NCI-H2196 (cell line): ENCODE data around the gene ANKMY1.

Experiments
- DNase-seq: peaks from one replicate; lab custom pipeline; 2025; ENCODE audit not compliant: unreplicated experiment; lab: John Stamatoyannopoulos, UW

Gene ANKMY1

DNA sequence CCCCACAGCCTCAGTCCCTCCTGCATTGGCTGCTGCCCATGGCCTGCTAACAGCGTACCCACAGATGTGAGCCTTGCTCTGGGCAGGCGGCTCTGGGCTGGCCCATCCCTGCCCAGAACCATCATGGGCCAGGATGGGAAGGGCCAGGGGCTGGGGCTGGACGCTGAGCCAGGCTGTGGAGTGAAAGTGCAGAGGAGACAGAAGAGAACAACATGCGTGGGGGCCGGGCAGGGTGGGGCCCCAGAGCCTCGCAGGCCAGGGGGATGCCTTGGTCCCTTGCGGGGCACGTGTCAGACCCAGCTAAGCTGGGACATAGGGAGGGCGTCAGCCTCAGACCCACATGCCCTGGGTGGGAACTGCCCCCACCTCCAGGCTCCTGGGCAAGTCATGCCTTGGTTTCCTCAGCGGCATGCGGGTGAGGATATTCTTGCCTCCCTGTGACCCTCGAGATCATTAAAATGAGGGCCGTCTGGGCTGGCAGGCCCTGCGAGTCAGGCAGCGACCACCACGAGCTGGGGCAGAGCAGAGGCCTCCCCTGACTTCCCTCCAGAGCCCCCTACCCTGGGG is 95.0 kb downstream of the ANKMY1 start:
- no peak for DNase-seq

DNA sequence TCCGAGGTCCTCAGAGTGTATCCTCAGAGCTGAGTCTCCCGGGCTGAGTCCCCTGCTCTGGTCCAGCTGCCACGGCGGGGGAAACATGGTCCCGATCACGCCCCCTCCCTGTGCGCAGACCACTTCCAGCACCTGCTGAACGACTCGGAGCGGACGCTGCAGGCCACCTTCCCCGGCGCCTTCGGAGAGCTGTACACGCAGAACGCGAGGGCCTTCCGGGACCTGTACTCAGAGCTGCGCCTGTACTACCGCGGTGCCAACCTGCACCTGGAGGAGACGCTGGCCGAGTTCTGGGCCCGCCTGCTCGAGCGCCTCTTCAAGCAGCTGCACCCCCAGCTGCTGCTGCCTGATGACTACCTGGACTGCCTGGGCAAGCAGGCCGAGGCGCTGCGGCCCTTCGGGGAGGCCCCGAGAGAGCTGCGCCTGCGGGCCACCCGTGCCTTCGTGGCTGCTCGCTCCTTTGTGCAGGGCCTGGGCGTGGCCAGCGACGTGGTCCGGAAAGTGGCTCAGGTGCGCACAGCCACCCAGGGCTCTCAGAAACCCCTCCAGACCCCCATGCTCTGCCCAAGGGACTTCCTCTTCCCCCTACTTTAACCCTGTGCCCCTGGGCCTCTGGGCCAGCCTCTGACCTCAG is 95.6 kb downstream of the ANKMY1 start:
- no peak for DNase-seq

DNA sequence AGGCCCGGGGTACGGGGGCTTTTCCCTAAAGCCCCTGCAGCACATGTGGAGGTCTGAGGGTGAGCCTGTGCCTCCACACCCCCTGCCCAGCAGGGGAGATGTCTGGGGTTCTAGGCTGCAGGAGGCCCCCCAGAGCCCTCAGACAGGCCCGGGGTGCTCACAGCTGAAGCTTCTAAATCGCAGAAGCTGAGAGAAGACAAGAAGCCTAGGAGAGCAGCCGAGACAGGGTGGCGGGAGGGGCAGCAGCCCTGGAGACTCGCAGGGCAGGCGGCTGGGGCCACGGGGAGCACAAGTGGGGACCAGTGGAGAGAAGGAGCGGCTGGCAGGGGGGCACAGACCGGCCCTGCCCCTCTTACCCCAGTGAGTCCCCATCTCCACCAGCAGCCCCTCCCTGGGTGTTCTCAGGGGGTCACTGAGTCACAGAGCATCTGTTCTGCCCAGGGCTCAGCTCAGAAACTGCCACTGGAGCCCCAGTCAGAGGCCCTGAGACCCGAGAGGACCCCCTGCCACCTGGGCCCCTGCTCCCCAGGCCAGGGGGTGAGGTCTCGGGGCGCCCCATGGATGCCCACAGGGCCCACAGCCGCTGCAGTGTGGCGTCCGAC is 96.2 kb downstream of the ANKMY1 start:
- no peak for DNase-seq

DNA sequence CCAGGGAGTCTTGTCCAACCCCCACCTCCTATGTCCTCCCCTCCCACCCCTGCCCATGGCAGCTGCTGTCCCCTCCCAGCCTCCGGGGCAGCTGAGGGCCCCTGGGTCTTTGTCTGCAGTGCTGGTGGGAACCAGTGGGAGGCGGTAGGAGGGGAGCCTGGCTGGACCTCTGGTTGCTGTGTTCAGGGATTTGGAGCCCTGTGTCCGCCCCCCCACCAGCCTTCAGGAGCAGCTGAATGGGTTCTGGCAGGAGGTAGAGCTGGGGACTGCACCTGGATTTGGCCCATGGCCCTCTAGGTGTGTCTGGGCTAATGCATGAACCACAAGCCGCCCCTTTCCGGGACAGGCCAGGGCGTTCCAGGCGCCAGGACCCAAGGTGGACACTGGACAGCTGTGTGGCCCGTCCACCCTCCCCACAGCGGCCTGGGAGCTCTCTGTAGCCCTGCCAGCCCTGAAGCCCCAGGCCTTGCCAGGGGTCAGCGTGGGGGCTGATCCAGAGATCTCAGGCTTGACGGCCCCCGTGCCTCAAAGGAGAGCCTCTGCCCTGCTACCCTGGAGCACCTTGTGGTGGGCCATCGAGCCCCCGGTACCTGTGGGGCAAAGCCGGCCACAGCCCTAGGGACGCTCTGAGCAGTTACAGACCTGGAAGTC is 96.9 kb downstream of the ANKMY1 start:
- no peak for DNase-seq

DNA sequence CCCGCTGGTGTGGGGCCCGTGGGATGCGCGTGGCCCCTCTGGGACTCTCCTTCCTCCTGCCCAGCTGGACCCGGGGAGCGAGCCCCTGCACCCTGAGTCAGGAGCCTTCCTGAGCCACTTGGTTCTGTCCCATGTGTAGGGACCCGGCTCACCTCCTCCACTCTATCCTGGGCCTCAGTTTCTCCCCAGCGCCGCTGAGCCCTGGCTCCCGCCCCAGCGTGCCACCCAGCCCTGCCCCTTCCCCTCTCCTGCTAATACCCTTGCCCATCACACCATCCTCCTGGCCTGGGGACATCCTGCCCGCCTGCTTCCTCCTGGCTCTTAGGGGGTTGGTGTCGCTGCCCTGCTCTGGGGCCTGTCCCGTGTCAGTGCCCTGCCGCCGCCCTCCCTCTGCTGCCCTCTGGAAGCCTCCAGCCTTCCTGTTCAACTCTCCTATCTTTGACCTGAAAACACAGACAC is 97.5 kb downstream of the ANKMY1 start:
- DNase-seq, result no peak

DNA sequence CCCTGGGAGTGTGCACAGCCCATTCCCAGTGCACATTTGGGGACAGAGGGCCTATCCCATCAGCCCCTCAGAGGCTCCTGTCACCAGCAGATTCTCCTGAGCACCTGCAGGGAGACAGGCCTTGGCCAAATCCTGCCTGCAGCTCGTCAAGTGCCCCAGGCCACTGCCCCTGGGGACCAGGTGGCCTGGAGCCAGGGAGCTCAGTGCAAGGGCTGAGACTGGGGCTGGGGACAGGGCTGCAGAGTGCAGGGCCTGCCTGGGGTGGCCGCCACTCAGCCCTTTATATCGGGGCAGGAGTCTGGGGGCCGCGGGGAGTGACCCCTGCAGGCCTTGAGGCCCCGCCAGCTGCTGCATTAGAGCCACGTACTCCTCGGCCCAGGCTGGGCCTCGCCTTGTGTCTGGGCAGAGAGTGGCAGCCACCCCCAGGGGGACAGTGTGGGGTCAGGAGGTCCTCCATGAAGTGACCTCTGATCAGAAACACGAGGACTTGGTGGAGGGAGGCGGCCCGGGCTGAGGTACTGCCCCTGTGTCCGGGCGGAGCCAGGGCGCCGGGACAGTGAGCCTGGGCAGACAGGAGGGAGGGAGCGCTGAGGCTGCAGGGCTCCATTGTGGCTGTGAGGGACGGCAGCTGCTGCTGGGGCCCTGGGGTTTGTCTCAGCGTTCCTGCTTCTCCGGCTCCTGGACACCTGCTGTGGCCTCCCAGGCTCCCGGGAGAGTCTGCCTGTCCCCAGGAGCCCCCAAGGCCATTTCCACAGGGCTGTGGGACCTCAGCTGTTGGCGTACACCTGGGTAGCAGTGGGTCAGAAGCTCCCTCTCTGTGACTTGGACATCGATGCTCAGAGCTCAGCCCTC is 98.2 kb downstream of the ANKMY1 start:
- no peak for DNase-seq

DNA sequence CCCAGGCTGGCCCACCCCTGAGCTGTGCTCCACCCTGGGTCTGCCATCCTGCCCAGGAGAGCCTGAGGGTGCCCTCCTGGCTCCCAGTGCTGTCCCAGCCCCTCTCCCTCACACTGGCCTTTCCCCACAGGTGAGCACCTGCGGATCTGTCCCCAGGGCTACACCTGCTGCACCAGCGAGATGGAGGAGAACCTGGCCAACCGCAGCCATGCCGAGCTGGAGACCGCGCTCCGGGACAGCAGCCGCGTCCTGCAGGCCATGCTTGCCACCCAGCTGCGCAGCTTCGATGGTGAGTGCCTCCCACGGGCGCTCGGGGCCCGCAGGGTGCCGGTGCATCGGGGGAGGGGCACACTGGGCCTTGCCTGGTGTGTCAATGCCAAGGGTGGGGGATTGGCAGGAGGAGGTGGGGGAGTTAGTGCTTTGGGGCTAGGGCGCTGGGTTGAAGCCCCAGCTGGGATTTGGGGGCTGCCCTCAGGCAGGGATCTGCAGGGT is 98.8 kb downstream of the ANKMY1 start:
- DNase-seq, result no peak

DNA sequence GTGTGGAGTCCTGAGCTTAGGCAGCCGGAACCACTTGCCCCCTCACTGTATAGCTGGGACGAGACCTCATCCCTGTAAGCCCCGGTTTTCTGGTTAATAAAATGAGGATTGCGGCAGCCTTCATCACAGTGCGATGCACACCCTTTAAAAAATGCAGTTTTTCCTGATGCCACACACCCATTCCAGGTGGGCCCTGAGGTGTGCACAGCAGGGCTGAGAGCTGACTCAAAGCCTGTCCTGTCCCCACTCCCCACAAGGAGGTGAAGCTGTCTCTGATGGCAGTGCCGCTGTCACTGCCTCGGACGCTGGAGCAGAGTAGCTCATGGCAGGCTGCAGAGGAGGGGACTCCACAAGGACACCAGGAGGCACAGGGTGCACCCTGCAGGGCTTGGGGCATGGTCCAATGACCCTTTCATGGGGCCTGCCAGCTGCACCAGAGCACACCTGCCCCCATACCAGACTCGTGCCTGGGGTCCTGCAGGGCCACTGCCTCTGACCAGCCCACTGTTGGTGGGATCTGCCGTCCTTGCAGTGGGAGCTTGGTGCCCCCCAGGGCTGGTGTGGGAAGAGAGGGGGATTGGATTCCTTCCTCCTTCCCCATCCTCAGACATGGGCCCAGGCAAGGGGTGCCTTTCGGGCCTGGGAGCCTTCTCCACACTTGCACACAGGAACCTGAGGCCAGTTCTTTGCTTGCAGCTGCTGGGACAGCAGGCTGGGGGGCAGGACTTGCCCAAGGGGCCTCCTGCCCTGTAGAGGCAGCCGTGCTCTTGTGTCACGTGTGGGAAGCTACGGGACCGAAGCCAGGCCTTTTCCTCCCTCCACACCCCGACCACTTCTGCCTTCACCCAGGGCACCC is 99.5 kb downstream of the ANKMY1 start:
- no peak for DNase-seq

DNA sequence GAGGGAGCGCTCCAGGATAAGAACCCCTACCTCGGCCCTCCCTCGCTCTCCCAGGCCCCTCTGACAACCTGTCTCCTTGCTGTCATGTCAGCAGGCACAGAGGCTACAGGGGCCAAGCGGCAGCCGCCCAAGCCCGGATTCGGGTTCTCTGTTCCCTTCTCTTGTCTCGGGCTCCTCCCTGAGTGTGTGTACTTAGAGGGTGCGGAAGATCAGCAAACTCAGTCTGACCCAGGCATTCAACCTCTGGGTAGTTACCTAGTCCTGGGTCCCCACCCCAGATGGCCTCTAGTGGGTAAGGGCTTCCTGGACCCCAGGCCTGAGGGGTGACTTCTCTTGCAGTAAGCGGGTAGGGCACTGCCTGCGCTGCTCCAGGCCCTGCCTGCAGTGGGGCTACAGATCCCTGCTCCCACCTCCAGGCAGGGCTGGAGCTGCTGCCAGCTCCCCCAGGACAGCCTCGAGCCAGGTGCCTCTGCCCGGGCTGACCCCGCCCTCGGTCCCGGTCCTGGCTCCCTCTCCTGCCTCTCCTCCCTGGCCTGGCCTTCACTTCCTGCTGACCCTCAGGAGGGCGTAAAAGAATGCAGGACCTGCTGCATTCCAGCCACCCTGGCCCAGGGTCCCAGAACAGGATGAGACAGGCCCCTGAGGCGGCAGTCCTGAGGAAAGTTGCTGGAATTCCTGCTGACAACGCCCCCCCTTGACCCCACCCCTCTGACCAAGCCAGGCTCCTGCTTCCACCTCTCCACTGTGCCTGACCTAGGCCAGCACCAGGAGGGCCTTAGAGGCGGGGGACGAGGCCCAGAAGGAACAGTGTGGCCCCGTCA is 100.4 kb downstream of the ANKMY1 start:
- DNase-seq, result no peak

DNA sequence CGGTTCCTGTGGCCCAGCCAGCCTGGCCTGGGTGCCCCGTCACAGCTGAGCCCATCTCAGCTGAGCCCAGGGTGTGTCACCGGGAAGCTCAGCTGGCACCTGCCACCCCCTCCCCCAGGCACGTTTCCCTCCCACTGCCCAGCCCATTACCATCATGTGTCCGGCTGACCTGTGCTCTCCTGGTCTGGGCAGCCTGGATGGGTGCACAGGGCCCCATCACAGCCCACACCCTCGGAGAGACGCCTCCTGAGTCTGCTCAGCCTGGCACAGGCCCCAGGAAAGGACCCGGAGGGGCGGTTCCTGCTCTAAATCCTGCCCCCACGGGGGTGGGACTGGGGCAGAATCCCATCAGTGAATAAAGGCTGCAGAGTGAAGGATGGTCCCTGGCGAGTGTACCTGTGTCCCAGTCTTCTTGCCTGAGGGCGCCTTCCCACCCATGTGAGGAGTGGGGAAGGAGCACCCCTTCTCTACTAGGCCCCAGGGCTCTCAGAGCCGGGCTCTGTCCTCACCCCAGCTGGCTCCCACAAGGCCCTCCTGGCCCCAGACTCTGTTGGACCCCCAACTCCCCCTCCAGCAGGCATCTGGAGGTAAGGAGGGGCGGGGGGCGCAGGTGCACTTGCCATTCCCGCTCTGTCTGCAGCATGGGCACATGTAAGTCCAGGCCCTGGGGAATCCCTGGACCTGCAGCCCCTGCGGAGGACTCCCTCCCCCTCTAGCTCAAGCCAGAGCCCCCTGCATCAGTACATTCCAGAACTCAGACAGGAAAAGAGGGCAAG is 101.2 kb downstream of the ANKMY1 start:
- DNase-seq, result no peak

DNA sequence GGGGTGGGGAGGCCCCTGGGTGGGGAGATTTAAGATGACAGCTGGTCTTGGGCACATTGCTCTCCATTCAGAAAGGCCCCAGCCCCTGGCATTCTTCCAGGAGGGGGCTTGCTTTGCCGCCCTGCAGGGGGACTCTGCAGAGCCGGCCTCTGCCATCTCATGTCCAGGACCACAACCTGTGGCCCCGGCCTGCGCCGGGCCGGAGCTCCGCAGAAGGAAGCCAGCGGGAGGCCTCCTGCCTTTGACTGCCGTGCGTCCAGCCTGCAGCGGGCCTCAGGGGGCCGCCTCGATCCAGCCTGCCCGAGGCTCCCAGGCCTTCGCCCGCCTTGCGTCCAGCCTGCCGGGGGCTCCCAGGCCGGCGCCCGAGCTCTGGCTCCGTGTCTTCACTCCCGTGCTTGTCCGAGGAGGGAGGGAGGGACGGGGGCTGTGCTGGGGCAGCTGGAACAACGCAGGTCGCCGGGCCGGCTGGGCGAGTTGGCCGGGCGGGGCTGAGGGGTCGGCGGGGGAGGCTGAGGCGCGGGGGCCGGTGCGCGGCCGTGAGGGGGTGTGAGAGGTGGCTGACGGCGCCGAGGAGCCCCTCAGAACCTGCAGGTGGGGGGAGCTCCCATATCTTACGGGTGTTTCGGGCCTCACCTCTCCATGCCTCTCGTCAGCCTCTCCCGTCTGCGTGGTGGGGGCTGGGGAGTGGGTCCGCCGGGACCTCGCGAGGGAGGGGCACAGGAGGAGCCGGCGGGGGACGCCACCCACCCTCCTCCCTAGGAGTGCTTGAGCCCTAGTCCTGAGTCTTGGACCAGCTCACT is 101.9 kb downstream of the ANKMY1 start:
- DNase-seq, result no peak

DNA sequence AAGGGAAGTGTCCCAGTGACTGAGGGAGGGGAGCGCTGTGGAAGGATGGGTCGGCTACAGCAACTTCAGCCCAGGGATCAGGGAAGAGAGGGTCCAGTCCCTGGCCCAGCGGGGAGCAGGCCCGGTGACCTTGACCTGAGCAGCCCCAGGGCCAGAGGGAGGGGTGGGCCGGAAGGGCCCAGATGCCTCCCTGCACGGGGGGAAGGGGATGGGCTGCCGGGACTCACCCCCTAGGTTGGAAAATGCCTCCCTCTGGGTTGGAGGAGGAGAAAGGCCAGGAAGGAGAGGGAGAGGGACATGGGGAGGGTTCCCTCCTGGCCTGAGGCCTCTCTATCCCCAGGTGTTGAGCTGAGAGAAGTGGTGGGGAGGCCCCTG is 102.5 kb downstream of the ANKMY1 start:
- DNase-seq, result no peak

DNA sequence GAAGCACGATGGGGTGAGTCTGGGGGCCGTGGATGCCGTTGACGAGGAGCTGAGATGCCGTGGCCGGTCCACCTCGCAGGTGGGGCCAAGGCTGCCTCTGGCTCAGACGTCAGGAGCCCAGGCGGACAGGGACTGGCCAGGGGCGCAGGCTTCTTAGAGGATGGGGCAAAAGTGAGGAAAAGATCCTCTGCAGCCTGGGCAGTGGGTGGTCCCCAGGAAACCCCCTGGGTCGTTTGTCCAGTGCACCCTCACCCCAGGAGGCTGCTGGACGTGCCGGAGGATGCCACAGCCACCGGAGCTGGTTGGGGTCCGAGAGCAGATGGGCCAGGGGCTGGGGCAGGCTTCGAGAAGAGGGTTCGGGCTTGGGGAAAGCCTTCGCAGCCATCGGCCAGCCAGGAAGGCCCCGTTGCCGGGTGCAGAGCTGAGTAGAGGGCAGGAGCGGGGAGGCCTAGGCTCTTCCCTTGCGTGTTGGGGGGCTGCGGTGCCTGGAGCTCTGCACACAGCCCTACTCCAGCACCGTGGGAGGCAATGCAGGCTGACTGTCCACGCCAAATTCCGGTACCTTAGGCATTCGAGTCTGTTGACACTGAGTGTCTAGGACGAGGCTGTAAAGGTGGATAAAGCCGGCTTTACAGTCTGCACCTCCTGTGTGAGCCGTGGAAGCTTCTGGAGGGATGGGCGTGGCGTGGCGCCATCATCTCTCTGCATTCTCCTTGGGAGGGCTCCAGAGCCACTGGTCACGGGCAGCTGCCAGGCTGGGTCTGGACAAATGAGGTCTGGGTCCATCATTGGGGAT is 103.5 kb downstream of the ANKMY1 start:
- no peak for DNase-seq

DNA sequence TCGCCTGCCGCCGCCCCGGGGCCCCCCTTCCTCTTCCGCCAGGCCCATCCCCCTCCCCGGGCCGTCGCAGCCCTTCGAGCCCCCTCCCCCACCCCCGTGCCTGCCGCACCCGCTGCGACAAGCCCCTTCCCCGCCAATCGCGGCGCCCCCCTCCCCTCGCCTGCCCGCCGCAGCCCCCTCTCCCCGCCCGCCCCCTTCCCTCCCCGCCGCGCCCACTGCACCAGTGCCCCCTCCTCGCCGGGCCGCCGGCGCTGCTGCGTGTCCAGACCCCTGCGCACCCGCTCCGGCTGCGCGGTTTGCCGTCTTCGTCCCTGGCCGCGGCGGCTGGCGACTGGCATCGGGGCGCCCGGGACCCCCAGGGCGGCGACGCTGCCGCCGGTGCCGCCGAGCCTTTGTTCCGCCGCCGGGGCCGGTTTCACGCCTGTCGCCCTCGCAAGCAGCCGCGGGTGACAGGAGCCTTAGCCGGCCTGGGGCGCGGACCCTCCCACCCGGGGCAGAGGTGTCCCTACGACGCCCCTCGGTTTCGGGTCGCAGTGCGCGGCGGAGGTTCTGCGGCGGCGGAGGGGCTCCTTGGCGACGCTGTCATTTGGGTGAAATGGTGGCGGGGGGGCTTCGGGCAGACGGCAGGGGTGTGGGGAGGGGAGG is 104.2 kb downstream of the ANKMY1 start:
- no peak for DNase-seq

DNA sequence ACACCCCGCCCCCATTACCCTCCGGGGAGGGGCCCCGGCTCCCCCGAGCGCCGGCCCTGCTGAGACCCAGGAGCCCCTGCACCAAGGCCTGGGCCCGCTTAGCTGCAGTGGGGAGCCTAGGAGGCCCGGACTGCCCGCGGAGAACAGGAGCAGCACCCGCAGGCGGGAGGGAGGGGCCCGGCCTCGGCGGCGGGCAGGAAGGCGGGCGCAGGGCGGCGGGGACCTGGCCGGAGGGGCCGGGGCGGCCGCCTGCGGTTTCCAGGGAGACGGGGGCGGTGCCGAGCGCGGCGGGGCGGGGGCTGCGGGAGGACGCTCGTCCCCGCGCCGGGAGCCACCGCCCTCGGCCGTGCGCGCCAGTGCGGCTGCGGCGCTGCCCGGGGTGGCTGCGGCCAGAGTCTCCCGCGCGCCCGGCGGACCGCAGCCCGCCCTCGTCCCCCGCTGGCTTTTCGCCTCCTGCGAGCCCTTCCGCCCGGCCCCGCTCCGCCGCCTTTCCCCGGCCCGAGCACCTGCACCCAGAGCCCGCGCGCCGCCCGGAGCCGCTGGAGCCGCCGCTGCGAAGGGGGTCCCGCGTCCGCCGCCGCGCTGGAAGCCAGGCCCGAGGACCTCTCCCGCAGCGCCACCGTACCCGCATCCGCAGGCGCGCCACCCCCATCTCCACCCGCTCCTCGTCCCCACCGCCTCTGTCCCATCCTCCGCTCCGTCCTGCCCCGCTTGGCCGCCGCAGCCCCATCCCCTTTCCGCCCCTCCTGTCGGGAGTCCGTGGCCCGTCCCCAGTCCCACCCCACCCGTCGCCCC is 105.1 kb downstream of the ANKMY1 start:
- DNase-seq, result peak; percentile 90
